H9 (cell line): ENCODE data around the gene DUSP28. TPM values are rescaled to one million over a fixed set of nuclear protein-coding genes. Genes with fewer than 3 reads are reported as not detected.
"Not testable (repeated sequence)": the region's sequence is repeated elsewhere in the genome, so short reads cannot be mapped to it uniquely, and the experiment has no call there.

Experiments used
- DNase-seq: peaks from one replicate; pipeline ENCODE4 v3.0.0-alpha.2; 2017
- H2AFZ ChIP-seq: one replicate; pipeline ENCODE4 v1.6.1; 2013; ENCODE audit warnings: mild to moderate bottlenecking, low read length, control low read depth, moderate library complexity
- H2AK5ac ChIP-seq: 2 replicates; pipeline ENCODE4 v1.6.1; 2013; ENCODE audit warnings: low read length, control low read depth, mixed read lengths; ENCODE audit not compliant: insufficient read length
- H2BK120ac ChIP-seq: one replicate; pipeline ENCODE4 v1.6.1; 2013; ENCODE audit warnings: low read depth, mild to moderate bottlenecking, low read length, control low read depth, inconsistent platforms; ENCODE audit not compliant: poor library complexity, severe bottlenecking
- H2BK12ac ChIP-seq: 2 replicates; pipeline ENCODE4 v1.6.1; 2013; ENCODE audit warnings: low read length, control low read depth, mixed read lengths, low read depth; ENCODE audit not compliant: insufficient read length
- H2BK15ac ChIP-seq: 2 replicates; pipeline ENCODE4 v1.6.1; 2013; ENCODE audit warnings: low read depth, low read length, control low read depth
- H2BK20ac ChIP-seq: one replicate; pipeline ENCODE4 v1.6.1; 2013; ENCODE audit warnings: low read depth, mild to moderate bottlenecking, low read length, control low read depth, inconsistent platforms; ENCODE audit not compliant: poor library complexity, severe bottlenecking
- H2BK5ac ChIP-seq: 2 replicates; pipeline ENCODE4 v1.6.1; 2013; ENCODE audit warnings: low read length, control low read depth, mixed read lengths; ENCODE audit not compliant: insufficient read length
- H3K14ac ChIP-seq: 2 replicates; pipeline ENCODE4 v1.6.1; 2013; ENCODE audit warnings: low read length, control low read depth; ENCODE audit not compliant: insufficient read depth
- H3K18ac ChIP-seq: 2 replicates; pipeline ENCODE4 v1.6.1; 2013; ENCODE audit warnings: low read depth, mild to moderate bottlenecking, mixed read lengths, low read length, control low read depth; ENCODE audit not compliant: insufficient read length
- H3K23ac ChIP-seq: 2 replicates; pipeline ENCODE4 v1.6.1; 2013; ENCODE audit warnings: low read length, control low read depth, mixed read lengths, low read depth; ENCODE audit not compliant: insufficient read length
- H3K23me2 ChIP-seq: 2 replicates; pipeline ENCODE4 v1.6.1; 2013; ENCODE audit warnings: low read depth, mild to moderate bottlenecking, mixed read lengths, low read length, control low read depth; ENCODE audit not compliant: insufficient read length, poor library complexity, severe bottlenecking
- H3K27ac ChIP-seq: 2 replicates; pipeline ENCODE4 v1.5.1; 2013; ENCODE audit warnings: low read length, control low read depth, mixed read lengths, low read depth; ENCODE audit not compliant: insufficient read length
- H3K27me3 ChIP-seq: 2 replicates; pipeline ENCODE4 v1.6.1; 2013; ENCODE audit warnings: low read length, control low read depth, inconsistent platforms; ENCODE audit not compliant: insufficient read depth
- H3K4ac ChIP-seq: 2 replicates; pipeline ENCODE4 v1.6.1; 2013; ENCODE audit warnings: low read depth, mild to moderate bottlenecking, control low read depth, inconsistent platforms, low read length, moderate library complexity
- H3K4me1 ChIP-seq: 2 replicates; pipeline ENCODE4 v1.6.1; 2013; ENCODE audit warnings: low read length, control low read depth, inconsistent platforms; ENCODE audit not compliant: insufficient read depth
- H3K4me2 ChIP-seq: 2 replicates; pipeline ENCODE4 v1.6.1; 2013; ENCODE audit warnings: low read length, control low read depth, mixed read lengths; ENCODE audit not compliant: insufficient read length, insufficient read depth
- H3K56ac ChIP-seq: 2 replicates; pipeline ENCODE4 v1.6.1; 2013; ENCODE audit warnings: low read depth, mild to moderate bottlenecking, mixed read lengths, low read length, control low read depth; ENCODE audit not compliant: insufficient read length
- H3K79me1 ChIP-seq: 2 replicates; pipeline ENCODE4 v1.6.1; 2013; ENCODE audit warnings: low read depth, mild to moderate bottlenecking, moderate library complexity, low read length, control low read depth, inconsistent platforms; ENCODE audit not compliant: insufficient read depth, poor library complexity, severe bottlenecking
- H3K79me2 ChIP-seq: 2 replicates; pipeline ENCODE4 v1.6.1; 2013; ENCODE audit warnings: low read length, control low read depth, inconsistent platforms; ENCODE audit not compliant: insufficient read depth
- H3K9ac ChIP-seq: 2 replicates; pipeline ENCODE4 v1.6.1; 2013; ENCODE audit warnings: low read length, control low read depth, mixed read lengths; ENCODE audit not compliant: insufficient read length; ENCODE audit errors: extremely low read depth
- H3K9me3 ChIP-seq: one replicate; pipeline ENCODE4 v1.6.1; 2013; ENCODE audit warnings: low read depth, low read length, inconsistent platforms; ENCODE audit not compliant: control insufficient read depth
- H3T11ph ChIP-seq: one replicate; pipeline ENCODE4 v1.6.1; 2013; ENCODE audit warnings: mild to moderate bottlenecking, low read length, control low read depth, inconsistent platforms
- H4K20me1 ChIP-seq: one replicate; pipeline ENCODE4 v1.6.1; 2013; ENCODE audit not compliant: control insufficient read depth, insufficient read length, insufficient read depth
- H4K5ac ChIP-seq: 2 replicates; pipeline ENCODE4 v1.6.1; 2013; ENCODE audit warnings: low read depth, mild to moderate bottlenecking, mixed read lengths, low read length, control low read depth; ENCODE audit not compliant: insufficient read length
- H4K8ac ChIP-seq: replicated peaks from 2 replicates; pipeline ENCODE4 v1.6.1; 2013; ENCODE audit warnings: low read length, control low read depth, mixed read lengths, low read depth; ENCODE audit not compliant: insufficient read length
- H4K91ac ChIP-seq: 2 replicates; pipeline ENCODE4 v1.6.1; 2013; ENCODE audit warnings: low read depth, mild to moderate bottlenecking, moderate library complexity, mixed read lengths, low read length, control low read depth; ENCODE audit not compliant: insufficient read length
- H3K27ac Mint-ChIP-seq, 3 experiments: 2 replicates in 2 of 3; 3 replicates in 1 of 3; pipeline ENCODE4 v1.8.0; 2020 to 2021; ENCODE audit warnings: mixed read lengths in 3 of 3, mild to moderate bottlenecking in 1 of 3, moderate library complexity in 1 of 3
- H3K27me3 Mint-ChIP-seq: 2 replicates; pipeline ENCODE4 v1.8.0; 2021; ENCODE audit warnings: low read depth, mild to moderate bottlenecking, moderate library complexity, mixed read lengths
- H3K36me3 Mint-ChIP-seq, 3 experiments: 2 replicates in 2 of 3; 3 replicates in 1 of 3; pipeline ENCODE4 v1.8.0; 2020 to 2021; ENCODE audit warnings: low read depth in 3 of 3, mixed read lengths in 3 of 3; ENCODE audit not compliant: insufficient read depth in 1 of 3
- H3K4me1 Mint-ChIP-seq, 2 experiments: 2 replicates each; pipeline ENCODE4 v1.8.0; 2020; ENCODE audit warnings: mixed read lengths in 2 of 2
- H3K4me3 Mint-ChIP-seq, 2 experiments: 2 replicates in 1 of 2; 3 replicates in 1 of 2; pipeline ENCODE4 v1.8.0; 2020 to 2021; ENCODE audit warnings: mild to moderate bottlenecking in 2 of 2, mixed read lengths in 2 of 2, moderate library complexity in 1 of 2
- H3K9me3 Mint-ChIP-seq, 2 experiments: 2 replicates in 1 of 2; 3 replicates in 1 of 2; pipeline ENCODE4 v1.8.0; 2020; ENCODE audit warnings: mild to moderate bottlenecking in 2 of 2, mixed read lengths in 2 of 2, moderate library complexity in 1 of 2
- CTCF ChIP-seq: fragments of 200-600 bp; sonication (generic); conservative IDR thresholded peaks from 3 replicates; pipeline ENCODE4 v1.8.0; 2021; ENCODE audit warnings: antibody characterized with exemption, mild to moderate bottlenecking
- WGBS: extraction: QIAGEN DNeasy Blood & Tissue Kit; methylation state at CpG from one replicate; pipeline ENCODE4 v1.1.7; 2013; ENCODE audit warnings: missing lambda C conversion rate, low lambda C conversion rate, mixed read lengths; ENCODE audit not compliant: insufficient read length; ENCODE audit errors: extremely low coverage; 5-methylcytosine and 5-hydroxymethylcytosine counted together
- total RNA-seq: library from RNA; stranded (reverse); gene quantifications from 2 replicates; pipeline ENCODE4 v1.2.1, GENCODE V29; 2021

Gene DUSP28
- total RNA-seq, 1 experiment from 2014 or later: 1.6 TPM

- H3K27me3 Mint-ChIP-seq: peaks cover 17% of the 10 kb centered on the region
- Histone ChIP-seq H3K14ac (no peak overlapping the region), H3K56ac (no peak overlapping the region), H3K18ac (no peak overlapping the region), H3K27ac (no peak overlapping the region), H3K79me2 (no peaks in the 10 kb centered on the region), H2AFZ (no peak overlapping the region), H3K79me1 (no peaks in the 10 kb centered on the region), H3K4me1 (peaks cover 2% of the 10 kb centered on the region; the same call in 1 of the 2 replicates), H2BK20ac (no peak overlapping the region), H4K91ac (no peak overlapping the region), H4K5ac (no peak overlapping the region), H2BK15ac (no peak overlapping the region), H4K20me1 (peaks cover 4% of the 10 kb centered on the region), H4K8ac (no peak overlapping the region), H3K4ac (no peak overlapping the region), H2BK120ac (no peak overlapping the region), H2AK5ac (no peak overlapping the region), H2BK12ac (no peak overlapping the region), H3K27me3 (no peaks in the 10 kb centered on the region; the same call in 1 of the 2 replicates), H3K23ac (no peak overlapping the region), H3K23me2 (no peaks in the 10 kb centered on the region), H3T11ph (no peak overlapping the region), H3K4me2 (no peak overlapping the region), H3K9me3 (peaks cover 17% of the 10 kb centered on the region), H3K9ac (no peak overlapping the region), H2BK5ac (no peak overlapping the region)
- peaks cover 35 to 43% of the 10 kb centered on the region in 2 experiments for H3K9me3 Mint-ChIP-seq
- DNase-seq: no peak
- H3K4me1 Mint-ChIP-seq: peaks cover 0 to 3% of the 10 kb centered on the region in 2 experiments; a peak in 1 of 4 replicates
- no CpG with 5 or more reads among the region's 12 CpGs for WGBS
- no peak overlapping the region; a peak in 1 of 5 replicates for H3K4me3 Mint-ChIP-seq
- no peak for TF ChIP-seq CTCF
- peaks cover 37 to 42% (median 39%) of the 10 kb centered on the region in 3 experiments for H3K36me3 Mint-ChIP-seq
- H3K27ac Mint-ChIP-seq: no peak overlapping the region
These were observed 39.2 kb upstream of the DUSP28 start for GRCh38 chr2:240520974-240521350.

DNA sequence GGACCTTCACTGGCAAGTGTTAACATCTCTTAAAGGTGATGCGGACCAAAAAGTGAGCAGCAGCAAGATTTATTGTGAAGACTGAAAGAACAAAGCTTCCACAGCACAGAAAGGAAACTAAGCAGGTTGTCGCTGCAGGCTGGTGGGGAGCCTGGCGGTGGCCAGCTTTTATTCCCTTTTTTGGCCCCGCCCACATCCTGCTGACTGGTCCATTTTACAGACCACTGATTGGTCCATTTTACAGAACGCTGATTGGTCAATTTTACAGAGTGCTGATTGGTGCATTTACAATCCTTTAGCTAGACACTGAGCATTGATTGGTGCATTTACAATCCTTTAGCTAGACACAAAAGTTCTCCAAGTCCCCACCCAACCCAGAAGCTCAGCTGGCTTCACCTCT lies 38.3 kb upstream of the DUSP28 start:
- not testable (repeated sequence) for H2BK15ac ChIP-seq, H3K79me2 ChIP-seq, H3T11ph ChIP-seq, H3K27ac Mint-ChIP-seq, H4K91ac ChIP-seq, H4K20me1 ChIP-seq, H3K56ac ChIP-seq, H2BK5ac ChIP-seq, H3K79me1 ChIP-seq, H3K23ac ChIP-seq, H2BK12ac ChIP-seq, H3K4ac ChIP-seq, H3K14ac ChIP-seq, DNase-seq, H4K5ac ChIP-seq, H3K4me3 Mint-ChIP-seq, H3K4me2 ChIP-seq, H2BK20ac ChIP-seq, H3K18ac ChIP-seq, H3K9ac ChIP-seq, H3K27me3 ChIP-seq, H2AFZ ChIP-seq, H4K8ac ChIP-seq, H2BK120ac ChIP-seq, H3K4me1 Mint-ChIP-seq, H3K4me1 ChIP-seq, H3K23me2 ChIP-seq, H2AK5ac ChIP-seq, H3K27ac ChIP-seq
- Mint-ChIP-seq H3K9me3 (peaks cover 42 to 51% of the 10 kb centered on the region in 2 experiments), H3K27me3 (peaks cover 17% of the 10 kb centered on the region), H3K36me3 (peaks cover 44 to 51% (median 45%) of the 10 kb centered on the region in 3 experiments)
- peaks cover 20% of the 10 kb centered on the region for H3K9me3 ChIP-seq
- no CpG with 5 or more reads among the region's 5 CpGs for WGBS
